Aorta (tissue), 5 donors: ENCODE data around the gene LDLR. TPM values are rescaled to one million over a fixed set of nuclear protein-coding genes. Genes with fewer than 3 reads are reported as not detected.
A peak's percentile ranks its signal among the peaks of the same experiment; 100 is the strongest.
"Not testable (repeated sequence)": the region's sequence is repeated elsewhere in the genome, so short reads cannot be mapped to it uniquely, and the experiment has no call there.

ENCODE experiments used
- ATAC-seq: fragments of 200-7000 bp; cut with Tn5 transposase; one replicate; pipeline ENCODE4 v1.9.1; 2022; ENCODE audit warnings: moderate library complexity; ENCODE audit not compliant: low FRiP score
- DNase-seq, 2 donors: peaks; one replicate each; pipeline ENCODE4 v3.0.0-alpha.2; 2020
- H3K27ac ChIP-seq, 2 donors: one replicate each; pipeline ENCODE4 v1.5.1; 2013; ENCODE audit warnings: low read length in 2 of 2, mild to moderate bottlenecking in 2 of 2, moderate library complexity in 2 of 2, control low read depth in 1 of 2, inconsistent platforms in 1 of 2, low read depth in 1 of 2
- H3K27me3 ChIP-seq, 2 donors: one replicate each; pipeline ENCODE4 v1.6.1; 2013; ENCODE audit warnings: control low read depth in 1 of 2, low read length in 1 of 2, mild to moderate bottlenecking in 1 of 2, moderate library complexity in 1 of 2; ENCODE audit not compliant: insufficient read depth in 2 of 2, control insufficient read depth in 1 of 2
- H3K36me3 ChIP-seq, 2 donors: one replicate each; pipeline ENCODE4 v1.6.1; 2013; ENCODE audit warnings: control low read depth in 1 of 2, low read length in 1 of 2, mild to moderate bottlenecking in 1 of 2; ENCODE audit not compliant: insufficient read depth in 2 of 2, control insufficient read depth in 1 of 2
- H3K4me1 ChIP-seq, 2 donors: one replicate each; pipeline ENCODE4 v1.6.1; 2013; ENCODE audit warnings: low read length in 2 of 2, control low read depth in 1 of 2, mild to moderate bottlenecking in 1 of 2, moderate library complexity in 1 of 2; ENCODE audit not compliant: insufficient read depth in 2 of 2, control insufficient read depth in 1 of 2
- H3K4me3 ChIP-seq, 2 donors: one replicate each; pipeline ENCODE4 v1.5.1; 2013; ENCODE audit warnings: low read length in 2 of 2, control low read depth in 1 of 2, mild to moderate bottlenecking in 1 of 2
- H3K9me3 ChIP-seq: one replicate; pipeline ENCODE4 v1.6.1; 2013; ENCODE audit warnings: mild to moderate bottlenecking, low read length; ENCODE audit not compliant: control insufficient read depth
- WGBS, 2 donors: extraction: QIAGEN DNeasy Blood & Tissue Kit; methylation state at CpG; one replicate each; pipeline ENCODE4 v1.1.7; 2013; 5-methylcytosine and 5-hydroxymethylcytosine counted together
- intact Hi-C, 2 donors: fragments of 100-400 bp; cut with DNase I; formaldehyde crosslinking; loops; one replicate each; pipeline versions ENCODE4 v1.14.2 to v1.15.0; 2022
- polyA plus RNA-seq, 2 donors: library from polyadenylated mRNA; stranded (reverse); fragments of 200-250 nt; gene quantifications; one replicate each; pipeline ENCODE4 v1.2.3, GENCODE V29; 2013
- total RNA-seq, 2 donors: library from RNA; stranded (reverse); fragmentation: NEBNext Ultra II Directional; extraction: Animal tissue kit (Norgen Biotek cat#: 25700); gene quantifications; one replicate each; pipeline ENCODE4 v1.2.1, GENCODE V29; 2021
- donor health status: healthy with polysubstance abuse.
- donor health status: Bipolar disorder and iron deficiency.
- donor health status: DM: no; HTN: no; CAD: no.
- donor health status: DM: no; HTN: no; CAD: no.
- donor health status: DM: yes; HTN: yes; CAD: no.

LDLR gene
- total and polyA plus RNA-seq, 4 donors = 3.4 to 94.0 (median 29.9) TPM

- Histone ChIP-seq H3K9me3 (no peaks in the 10 kb centered on the region), H3K27ac (peak overlapping the region; percentile 34 to 47), H3K4me3 (no peak overlapping the region), H3K4me1 (no peaks in the 10 kb centered on the region), H3K27me3 (no peaks in the 10 kb centered on the region), H3K36me3 (no peaks in the 10 kb centered on the region)
- peak; percentile 90 to 91 for DNase-seq
- intact Hi-C loops = loop anchor here (2.0 to 10.0 kb wide), 2 partner anchors 64 to 306 kb away; no protein-coding TSS in a partner anchor
- ATAC-seq = peak; percentile 83
- WGBS, 2 donors = 3 to 4% methylated on average over 13 of the region's 13 CpGs
Measured at GRCh38 chr19:11138601-11139300, 49.5 kb downstream of the LDLR start.

GRCh38 chr19:11140023-11140538, 50.8 kb downstream of the LDLR start:
- 67 to 71% methylated on average over 10 of the region's 10 CpGs for WGBS, 2 donors
- intact Hi-C loops = loop anchor here in 1 of 2 donors (1.0 kb wide), 1 partner anchor 17 kb away; no protein-coding TSS in a partner anchor
- not testable (repeated sequence) for H3K4me3 ChIP-seq, H3K36me3 ChIP-seq, H3K27me3 ChIP-seq, DNase-seq, H3K4me1 ChIP-seq, ATAC-seq, H3K9me3 ChIP-seq
- peak overlapping the region in 1 of 2 donors; percentile 41 for H3K27ac ChIP-seq

GRCh38 chr19:11140896-11141295, 51.6 kb downstream of the LDLR start:
- ATAC-seq (no peak), DNase-seq (no peak)
- Histone ChIP-seq H3K4me1 (no peaks in the 10 kb centered on the region), H3K36me3 (no peaks in the 10 kb centered on the region), H3K4me3 (no peak overlapping the region), H3K27ac (no peak overlapping the region), H3K27me3 (no peaks in the 10 kb centered on the region), H3K9me3 (no peaks in the 10 kb centered on the region)
- WGBS, 2 donors = 92 to 95% methylated on average over 9 of the region's 9 CpGs
- intact Hi-C loops = loop anchor here in 1 of 2 donors (1.0 kb wide), 1 partner anchor 16 kb away; no protein-coding TSS in a partner anchor

- ATAC-seq (no peak), DNase-seq (no peak)
- no peaks in the 10 kb centered on the region for H3K4me1 ChIP-seq
- intact Hi-C loops = no loop called here
- H3K4me3 ChIP-seq = no peak overlapping the region
- peak overlapping the region in 1 of 2 donors; percentile 54 for H3K27ac ChIP-seq
- H3K9me3 ChIP-seq = no peaks in the 10 kb centered on the region
- no peaks in the 10 kb centered on the region for H3K27me3 ChIP-seq
- no peaks in the 10 kb centered on the region for H3K36me3 ChIP-seq
- WGBS, 2 donors = 55% methylated on average over 9 of the region's 9 CpGs
Measured at GRCh38 chr19:11141937-11142527, 52.8 kb downstream of the LDLR start.

GRCh38 chr19:11142528-11143171, 53.4 kb downstream of the LDLR start:
- Histone ChIP-seq H3K4me1 (no peaks in the 10 kb centered on the region), H3K27ac (peak overlapping the region; percentile 90 to 94), H3K36me3 (no peaks in the 10 kb centered on the region), H3K4me3 (no peak overlapping the region), H3K9me3 (no peaks in the 10 kb centered on the region), H3K27me3 (no peaks in the 10 kb centered on the region)
- DNase-seq = peak; percentile 94 to 98
- peak; percentile 83 for ATAC-seq
- WGBS, 2 donors = 0 to 4% methylated on average over 22 of the region's 22 CpGs
- intact Hi-C loops = no loop called here

- Histone ChIP-seq H3K4me1 (no peaks in the 10 kb centered on the region), H3K27ac (no peak overlapping the region), H3K4me3 (no peak overlapping the region), H3K36me3 (no peaks in the 10 kb centered on the region), H3K27me3 (no peaks in the 10 kb centered on the region), H3K9me3 (no peaks in the 10 kb centered on the region)
- DNase-seq (no peak), ATAC-seq (no peak)
- 94 to 98% methylated on average over 3 of the region's 3 CpGs for WGBS, 2 donors
- intact Hi-C loops = no loop called here
Measured at GRCh38 chr19:11145536-11145924, 56.3 kb downstream of the LDLR start.

- intact Hi-C loops = no loop called here
- H3K4me3 ChIP-seq = no peak overlapping the region
- H3K9me3 ChIP-seq = no peaks in the 10 kb centered on the region
- 73 to 75% methylated on average over 14 of the region's 14 CpGs for whole genome bisulfite sequencing, 2 donors
- no peaks in the 10 kb centered on the region for H3K27me3 ChIP-seq
- ATAC-seq = no peak
- no peak for DNase-seq
- H3K4me1 ChIP-seq = no peaks in the 10 kb centered on the region
- H3K27ac ChIP-seq = no peak overlapping the region
- no peaks in the 10 kb centered on the region for H3K36me3 ChIP-seq
Measured at GRCh38 chr19:11148001-11148400, 58.7 kb downstream of the LDLR start.

GRCh38 chr19:11151181-11151580, 61.9 kb downstream of the LDLR start:
- DNase-seq = peak in 1 of 2 donors; percentile 76
- Histone ChIP-seq H3K9me3 (no peaks in the 10 kb centered on the region), H3K4me3 (no peak overlapping the region), H3K27ac (peak overlapping the region in 1 of 2 donors; percentile 69), H3K4me1 (no peaks in the 10 kb centered on the region), H3K36me3 (no peaks in the 10 kb centered on the region), H3K27me3 (no peaks in the 10 kb centered on the region)
- 6 to 9% methylated on average over 7 of the region's 7 CpGs for WGBS, 2 donors
- peak; percentile 37 for ATAC-seq
- intact Hi-C loops = no loop called here
